ENCODE measurements around the gene GXYLT1. TPM values are rescaled to one million over a fixed set of nuclear protein-coding genes. Genes with fewer than 3 reads are reported as not detected.

The GXYLT1 gene
- total and polyA plus RNA-seq, 9 of the 15 experiments (the other 6 are each of a cell fraction or from before 2014, with no cell fraction given): 1.4 to 9.3 (median 5.5) TPM

- H3K27ac ChIP-seq (ENCODE audit: extremely low read depth, low read depth, low read length): no peak overlapping the region
- H4K20me1 ChIP-seq (replicated peaks; ENCODE audit: control insufficient read depth, insufficient read depth, low read length): no peaks in the 10 kb centered on the region
- H3K79me2 ChIP-seq (ENCODE audit: control insufficient read depth, insufficient read depth, low read length): no peaks in the 10 kb centered on the region
- H3K4me1 ChIP-seq (replicated peaks in 1 of 2; ENCODE audit: control insufficient read depth in 2 of 2, insufficient read depth in 2 of 2, low read length in 2 of 2): peaks cover 0 to 5% of the 10 kb centered on the region in 2 experiments; a peak in 3 of 5 replicates
- no peak overlapping the region for H3K9ac ChIP-seq (ENCODE audit: insufficient read depth in 1 of 2, low read depth in 2 of 2, low read length in 2 of 2)
- in situ Hi-C loops (cut with MboI) (no loop called here), intact Hi-C loops (cut with micrococcal nuclease) (no loop called here)
- H3K4me3 ChIP-seq: no peak overlapping the region
- DNase-seq (ENCODE audit: extremely low read depth in 1 of 4, low spot score in 3 of 4) (peak in 2 of 4 experiments; percentile 11 to 25), ATAC-seq (peak; percentile 54), FAIRE-seq (no peak)
- ChIA-PET CTCF (ENCODE audit: low intra/inter-chr PET ratio) (no interaction called here), POLR2A (interaction anchor here (0.6 kb wide), 1 partner anchor 1118 kb away, joined by 3 read pairs; no protein-coding TSS in a partner anchor)
- no peak overlapping the region for H2AFZ ChIP-seq (ENCODE audit: low read depth, low read length)
- no peaks in the 10 kb centered on the region for H3K9me3 ChIP-seq (replicated peaks; ENCODE audit: control insufficient read depth, insufficient read depth, low read depth, low read length)
- H3K4me2 ChIP-seq (ENCODE audit: insufficient read depth, low read length): no peak overlapping the region
- H3K27me3 ChIP-seq (ENCODE audit: control insufficient read depth in 2 of 2, insufficient read depth in 2 of 2, low read length in 2 of 2): no peaks in the 10 kb centered on the region
- H3K9me1 ChIP-seq (ENCODE audit: control insufficient read depth, insufficient read depth, low read length): no peaks in the 10 kb centered on the region
- WGBS (ENCODE audit: insufficient coverage, low coverage, missing lambda C conversion rate): 19% methylated on average over 3 of the region's 3 CpGs
- no TSS peak for BruUV-seq (replicated peaks)
- H3K36me3 ChIP-seq (ENCODE audit: control insufficient read depth, insufficient read depth, low read length): no peaks in the 10 kb centered on the region
- TF ChIP-seq SOX6 (IDR thresholded peaks at IDR 0.05) (peak; percentile 62), SLC30A9 (CRISPR knock-in tag; IDR thresholded peaks at IDR 0.05) (no peak), KHSRP (IDR thresholded peaks at IDR 0.05) (no peak), SMARCA4 (IDR thresholded peaks at IDR 0.05) (no peak), CBFA2T3 (IDR thresholded peaks at IDR 0.05) (peak; percentile 83), BRD4 (IDR thresholded peaks at IDR 0.05) (no peak), TFE3 (CRISPR knock-in tag; IDR thresholded peaks at IDR 0.05) (peak; percentile 70), RAD21 (CRISPR knock-in tag; conservative IDR thresholded peaks at IDR 0.05 in 1 of 2, IDR thresholded peaks at IDR 0.05 in 1 of 2) (no peak), MBD1 (CRISPR knock-in tag; IDR thresholded peaks at IDR 0.05) (no peak), ZNF184 (CRISPR knock-in tag; IDR thresholded peaks at IDR 0.05) (no peak), RBM14 (IDR thresholded peaks at IDR 0.05; ENCODE audit: borderline replicate concordance, insufficient read depth, low read depth, low read length) (no peak), STAT6 (CRISPR knock-in tag; IDR thresholded peaks at IDR 0.05) (no peak), BCL6 (CRISPR knock-in tag; IDR thresholded peaks at IDR 0.05) (no peak), CTCFL (IDR thresholded peaks at IDR 0.05; ENCODE audit: borderline replicate concordance, insufficient read depth, low read depth, low read length, poor library complexity, severe bottlenecking) (no peak), CSDE1 (IDR thresholded peaks at IDR 0.05) (no peak), BDP1 (IDR thresholded peaks at IDR 0.05; ENCODE audit: insufficient read depth, insufficient read length) (no peak)
Measured at GRCh38 chr12:42085594-42085993, 59.1 kb downstream of the GXYLT1 start.
